MM.1S (cell line): ENCODE results near the gene EDEM3.
A peak's percentile ranks its signal among the peaks of the same experiment; 100 is the strongest.

Experiments
- DNase-seq: peaks from one replicate; pipeline ENCODE4 v3.0.0-alpha.2; 2015
- H2AFZ ChIP-seq: fragments of 300-600 bp; sonication (generic); 2 replicates; pipeline ENCODE4 v1.6.0; 2016; ENCODE audit warnings: antibody characterized with exemption, low read length
- H3F3A ChIP-seq: fragments of 300-600 bp; sonication (generic); 2 replicates; pipeline ENCODE4 v1.6.1; 2016; ENCODE audit warnings: mild to moderate bottlenecking, antibody characterized with exemption, low read length, moderate library complexity, mixed read lengths; ENCODE audit not compliant: insufficient read depth
- H3K27ac ChIP-seq: fragments of 300-600 bp; sonication (generic); 2 replicates; pipeline ENCODE4 v1.5.1; 2016; ENCODE audit warnings: mild to moderate bottlenecking, low read length
- H3K27me3 ChIP-seq: fragments of 300-600 bp; sonication (generic); replicated peaks from 2 replicates; pipeline ENCODE4 v1.6.0; 2016; ENCODE audit warnings: low read length; ENCODE audit not compliant: insufficient read depth
- H3K36me3 ChIP-seq: fragments of 300-600 bp; sonication (generic); replicated peaks from 2 replicates; pipeline ENCODE4 v1.6.1; 2016; ENCODE audit warnings: mild to moderate bottlenecking, low read length, mixed read lengths; ENCODE audit not compliant: insufficient read depth
- H3K4me1 ChIP-seq: fragments of 300-600 bp; sonication (generic); 2 replicates; pipeline ENCODE4 v1.6.1; 2016; ENCODE audit warnings: low read length, mixed read lengths
- H3K4me2 ChIP-seq: fragments of 300-600 bp; sonication (generic); 2 replicates; pipeline ENCODE4 v1.6.0; 2016; ENCODE audit warnings: low read depth, low read length
- H3K4me3 ChIP-seq: fragments of 300-600 bp; sonication (generic); 2 replicates; pipeline ENCODE4 v1.5.1; 2016; ENCODE audit warnings: low read length, mixed read lengths
- H3K79me2 ChIP-seq: fragments of 300-600 bp; sonication (generic); 2 replicates; pipeline ENCODE4 v1.6.1; 2016; ENCODE audit warnings: mixed run types, low read length, mixed read lengths
- H3K9ac ChIP-seq: fragments of 300-600 bp; sonication (generic); 2 replicates; pipeline ENCODE4 v1.6.1; 2016; ENCODE audit warnings: low read length, mixed read lengths
- H3K9me2 ChIP-seq: fragments of 300-600 bp; sonication (generic); replicated peaks from 2 replicates; pipeline ENCODE4 v1.6.1; 2016; ENCODE audit warnings: mild to moderate bottlenecking, low read length, mixed read lengths; ENCODE audit not compliant: insufficient read depth
- H3K9me3 ChIP-seq: fragments of 300-600 bp; sonication (generic); replicated peaks from 2 replicates; pipeline ENCODE4 v1.6.1; 2016; ENCODE audit warnings: mild to moderate bottlenecking, low read length, mixed read lengths; ENCODE audit not compliant: insufficient read depth
- H4K20me1 ChIP-seq: fragments of 300-600 bp; sonication (generic); 2 replicates; pipeline ENCODE4 v1.6.1; 2016; ENCODE audit warnings: mild to moderate bottlenecking, low read length, moderate library complexity, mixed read lengths; ENCODE audit not compliant: insufficient read depth
- EZH2 ChIP-seq: fragments of 300-600 bp; sonication (generic); optimal IDR thresholded peaks from 2 replicates; pipeline ENCODE3; 2017; ENCODE audit warnings: low read depth, mild to moderate bottlenecking, antibody characterized with exemption, low read length, mixed read lengths
- EZH2phosphoT487 ChIP-seq: fragments of 300-600 bp; sonication (generic); IDR thresholded peaks from 2 replicates; pipeline ENCODE4 v1.6.1; 2018; ENCODE audit warnings: antibody characterized with exemption, low read length
- TF ChIP-seq, protein P1 (sequence below): fragments of 300-600 bp; sonication (generic); IDR thresholded peaks from 2 replicates; pipeline ENCODE4 v1.5.1; 2016; ENCODE audit warnings: antibody characterized with exemption, low read length, mixed read lengths

The EDEM3 gene

DNA sequence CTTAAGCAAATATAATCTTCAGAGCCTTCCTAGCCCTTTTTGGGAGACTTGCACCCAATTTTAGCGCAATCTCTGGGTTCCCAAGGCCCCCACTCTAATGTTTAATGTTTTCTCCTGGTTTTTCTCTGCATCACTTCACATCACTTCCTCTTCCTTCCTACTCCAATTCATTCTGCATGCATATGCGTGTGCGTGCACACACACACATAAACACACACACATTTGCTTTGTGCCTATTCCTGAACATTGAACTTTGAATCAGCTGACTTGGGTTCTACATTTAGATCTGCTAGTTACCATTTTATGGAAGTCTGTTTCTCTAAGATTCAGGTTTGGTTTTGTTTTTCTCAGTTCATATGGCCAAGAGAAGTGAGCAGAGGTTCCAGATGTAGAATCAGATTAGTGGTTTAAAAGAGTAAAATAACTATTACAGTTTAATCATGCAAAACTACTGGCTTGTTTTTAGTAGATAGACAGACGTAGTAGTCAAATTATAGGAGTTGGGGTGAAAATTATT is 7.4 kb upstream of the EDEM3 start:
- no peak overlapping the region for H3K9ac ChIP-seq
- H3K27me3 ChIP-seq, result no peaks in the 10 kb centered on the region
- H3K4me2 ChIP-seq, result no peak overlapping the region
- no peaks in the 10 kb centered on the region for H3K79me2 ChIP-seq
- H3K27ac ChIP-seq, result no peak overlapping the region
- no peaks in the 10 kb centered on the region for H3F3A ChIP-seq
- H3K9me3 ChIP-seq, result no peaks in the 10 kb centered on the region
- TF ChIP-seq, protein P1, sequence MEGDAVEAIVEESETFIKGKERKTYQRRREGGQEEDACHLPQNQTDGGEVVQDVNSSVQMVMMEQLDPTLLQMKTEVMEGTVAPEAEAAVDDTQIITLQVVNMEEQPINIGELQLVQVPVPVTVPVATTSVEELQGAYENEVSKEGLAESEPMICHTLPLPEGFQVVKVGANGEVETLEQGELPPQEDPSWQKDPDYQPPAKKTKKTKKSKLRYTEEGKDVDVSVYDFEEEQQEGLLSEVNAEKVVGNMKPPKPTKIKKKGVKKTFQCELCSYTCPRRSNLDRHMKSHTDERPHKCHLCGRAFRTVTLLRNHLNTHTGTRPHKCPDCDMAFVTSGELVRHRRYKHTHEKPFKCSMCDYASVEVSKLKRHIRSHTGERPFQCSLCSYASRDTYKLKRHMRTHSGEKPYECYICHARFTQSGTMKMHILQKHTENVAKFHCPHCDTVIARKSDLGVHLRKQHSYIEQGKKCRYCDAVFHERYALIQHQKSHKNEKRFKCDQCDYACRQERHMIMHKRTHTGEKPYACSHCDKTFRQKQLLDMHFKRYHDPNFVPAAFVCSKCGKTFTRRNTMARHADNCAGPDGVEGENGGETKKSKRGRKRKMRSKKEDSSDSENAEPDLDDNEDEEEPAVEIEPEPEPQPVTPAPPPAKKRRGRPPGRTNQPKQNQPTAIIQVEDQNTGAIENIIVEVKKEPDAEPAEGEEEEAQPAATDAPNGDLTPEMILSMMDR, result no peak
- TF ChIP-seq EZH2phosphoT487 (no peak), EZH2 (no peak)
- H2AFZ ChIP-seq, result no peak overlapping the region
- H3K36me3 ChIP-seq, result no peaks in the 10 kb centered on the region
- DNase-seq, result peak; percentile 1
- H3K4me3 ChIP-seq, result no peak overlapping the region
- no peaks in the 10 kb centered on the region for H3K9me2 ChIP-seq
- no peaks in the 10 kb centered on the region for H3K4me1 ChIP-seq
- H4K20me1 ChIP-seq, result no peaks in the 10 kb centered on the region

DNA sequence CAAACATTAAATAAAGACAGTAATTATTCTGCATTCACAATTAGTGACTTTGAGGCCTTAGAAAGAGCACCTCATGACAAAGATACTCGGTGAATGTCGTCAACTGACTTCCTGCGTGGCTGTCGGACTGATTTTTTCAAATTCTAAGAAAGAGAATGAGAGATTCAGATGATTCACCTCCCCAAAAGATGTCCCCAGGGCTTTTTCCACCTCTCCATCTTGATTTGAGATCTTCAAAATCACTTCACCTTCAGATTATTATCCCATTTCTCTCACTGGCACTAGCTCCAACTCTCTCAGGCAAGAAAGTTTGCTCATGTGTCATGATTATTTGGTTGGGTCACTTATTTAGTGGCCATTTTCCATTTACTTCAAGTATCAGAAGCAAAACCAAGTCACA is 5.0 kb upstream of the EDEM3 start:
- Histone ChIP-seq H3K27ac (no peak overlapping the region), H3F3A (peaks cover 5% of the 10 kb centered on the region; the same call in 1 of the 2 replicates), H4K20me1 (no peaks in the 10 kb centered on the region), H2AFZ (no peak overlapping the region), H3K4me2 (no peak overlapping the region), H3K4me3 (no peak overlapping the region), H3K79me2 (no peaks in the 10 kb centered on the region), H3K4me1 (peaks cover 8% of the 10 kb centered on the region; the same call in 1 of the 2 replicates), H3K9me2 (no peaks in the 10 kb centered on the region), H3K9me3 (no peaks in the 10 kb centered on the region), H3K36me3 (no peaks in the 10 kb centered on the region), H3K27me3 (no peaks in the 10 kb centered on the region), H3K9ac (no peak overlapping the region)
- TF ChIP-seq EZH2 (no peak), EZH2phosphoT487 (no peak)
- TF ChIP-seq, protein P1, result no peak
- no peak for DNase-seq

DNA sequence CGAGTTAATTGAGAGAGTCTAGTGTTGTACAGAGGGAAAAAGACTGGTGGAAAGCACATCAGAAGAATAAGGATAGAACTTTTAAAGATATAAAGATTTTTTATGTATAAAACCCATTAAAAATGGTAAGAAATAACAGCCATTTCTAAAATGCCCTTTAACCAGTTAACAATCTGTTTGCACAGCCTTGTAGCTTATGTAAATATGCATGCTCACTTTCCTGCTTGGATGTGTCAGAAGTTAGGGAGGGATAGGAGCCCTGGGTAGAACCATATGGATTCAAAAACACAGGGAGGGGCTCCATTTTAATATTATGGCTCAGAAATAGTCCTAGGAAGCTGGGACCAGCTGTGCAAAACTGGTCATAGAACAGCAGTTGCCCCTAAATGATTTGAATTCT is 4.5 kb upstream of the EDEM3 start:
- no peak overlapping the region for H3K4me2 ChIP-seq
- H3F3A ChIP-seq, result peaks cover 10% of the 10 kb centered on the region
- peaks cover 5% of the 10 kb centered on the region for H3K79me2 ChIP-seq
- no peak overlapping the region for H3K9ac ChIP-seq
- no peaks in the 10 kb centered on the region for H3K36me3 ChIP-seq
- no peaks in the 10 kb centered on the region for H4K20me1 ChIP-seq
- H3K27me3 ChIP-seq, result no peaks in the 10 kb centered on the region
- H3K27ac ChIP-seq, result no peak overlapping the region
- no peaks in the 10 kb centered on the region for H3K9me3 ChIP-seq
- H3K9me2 ChIP-seq, result no peaks in the 10 kb centered on the region
- TF ChIP-seq, protein P1, result no peak
- TF ChIP-seq EZH2 (no peak), EZH2phosphoT487 (no peak)
- H3K4me1 ChIP-seq, result peaks cover 8% of the 10 kb centered on the region; the same call in 1 of the 2 replicates
- H3K4me3 ChIP-seq, result no peak overlapping the region
- no peak overlapping the region for H2AFZ ChIP-seq
- no peak for DNase-seq
